ENCODE data around the gene ERVW-1.

The ERVW-1 gene

DNA sequence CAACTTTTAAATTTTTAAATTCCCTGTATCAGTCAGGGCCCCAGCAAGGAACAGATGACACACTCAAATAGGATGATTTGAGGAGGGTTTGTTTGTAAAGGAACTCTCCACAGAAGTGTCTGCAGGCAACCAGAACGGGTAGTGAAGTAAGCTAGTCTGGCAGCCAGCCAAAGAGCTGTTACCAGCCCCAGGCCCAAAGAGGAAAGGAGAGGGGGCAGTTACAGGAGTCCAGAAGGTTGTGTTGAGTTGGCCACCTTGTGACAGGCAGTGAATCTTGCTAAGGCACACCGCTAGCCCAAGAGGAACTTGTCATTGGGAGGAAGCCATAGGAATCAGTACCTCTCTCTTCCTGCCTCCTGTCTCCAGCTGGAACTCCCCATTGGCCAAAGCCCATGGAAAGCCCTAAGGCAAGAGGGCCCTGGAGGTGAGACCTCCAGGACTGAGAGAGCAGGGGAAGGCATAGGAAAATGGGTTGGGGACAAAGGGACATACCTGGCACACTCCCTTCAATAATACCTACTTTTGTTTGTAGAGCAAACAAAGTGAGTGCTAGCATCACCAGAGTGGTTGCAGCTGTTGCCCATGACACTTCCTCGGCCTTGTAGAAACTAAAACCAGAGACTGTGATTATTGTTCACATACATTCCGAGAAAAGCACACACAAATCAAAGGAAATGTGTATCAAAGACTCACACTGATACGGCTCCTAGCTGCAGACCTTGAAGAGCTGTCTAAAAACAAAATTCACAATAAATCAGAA, 55.9 kb downstream of the ERVW-1 start:
- no peak for DNase-seq
